K562 (cell line): Measurements from ENCODE around the gene CNGA4. TPM values are rescaled to one million over a fixed set of nuclear protein-coding genes. Genes with fewer than 3 reads are reported as not detected.

ENCODE experiments used
- BRD9 ChIP-seq: fragments of 450-650 bp; IDR thresholded peaks from 2 replicates; pipeline ENCODE4 v1.6.1; 2018; ENCODE audit warnings: low read depth; ENCODE audit not compliant: partially characterized antibody
- C11orf30 ChIP-seq: fragments of 450-650 bp; IDR thresholded peaks from 2 replicates; pipeline ENCODE4 v1.6.1; 2016; ENCODE audit warnings: low read depth, mild to moderate bottlenecking
- DACH1 ChIP-seq: fragments of 450-650 bp; IDR thresholded peaks from 2 replicates; pipeline ENCODE4 v1.6.1; 2018; ENCODE audit not compliant: partially characterized antibody
- EGR1 ChIP-seq: fragments of 450-650 bp; conservative IDR thresholded peaks from 2 replicates; pipeline ENCODE4 v1.6.1; 2017; ENCODE audit warnings: mild to moderate bottlenecking
- ESRRB ChIP-seq: fragments of 250-450 bp; sonication (Bioruptor Pico); IDR thresholded peaks from 2 replicates; pipeline ENCODE4 v1.5.0; 2020; ENCODE audit warnings: mild to moderate bottlenecking, moderate library complexity, borderline replicate concordance
- FOXK2 ChIP-seq, 2 experiments: fragments of 450-650 bp; IDR thresholded peaks in 1 of 2; conservative IDR thresholded peaks in 1 of 2; 2 replicates each; pipeline ENCODE4 v1.6.1; 2016; ENCODE audit warnings: low read depth in 2 of 2, mild to moderate bottlenecking in 1 of 2
- GATA2 ChIP-seq: sonication (generic); formaldehyde crosslinking; IDR thresholded peaks from 2 replicates; pipeline ENCODE4 v1.4.0; 2020; ENCODE audit warnings: mild to moderate bottlenecking, missing genetic modification reagents
- GTF2B ChIP-seq: IDR thresholded peaks from 2 replicates; pipeline ENCODE4 v1.6.1; 2011; ENCODE audit not compliant: insufficient read length; ENCODE audit errors: extremely low read depth
- HIVEP1 ChIP-seq: fragments of 250-450 bp; sonication (Bioruptor Pico); IDR thresholded peaks from 2 replicates; pipeline ENCODE4 v1.4.0; 2020; ENCODE audit warnings: mild to moderate bottlenecking
- HNRNPLL ChIP-seq: fragments of 200-400 bp; formaldehyde crosslinking; IDR thresholded peaks from 2 replicates; pipeline ENCODE4 v1.6.1; 2017; ENCODE audit warnings: low read length, low read depth, mild to moderate bottlenecking; ENCODE audit not compliant: poor library complexity, severe bottlenecking
- MBD2 ChIP-seq: sonication (generic); IDR thresholded peaks from 2 replicates; pipeline ENCODE4 v1.6.1; 2016; ENCODE audit warnings: low read depth, borderline replicate concordance
- MEF2A ChIP-seq: IDR thresholded peaks from 2 replicates; pipeline ENCODE4 v1.6.1; 2011; ENCODE audit warnings: low read depth, mild to moderate bottlenecking, low read length, moderate library complexity; ENCODE audit not compliant: control insufficient read depth
- NCOA4 ChIP-seq: fragments of 450-650 bp; IDR thresholded peaks from 2 replicates; pipeline ENCODE4 v1.6.1; 2018; ENCODE audit warnings: mild to moderate bottlenecking; ENCODE audit not compliant: partially characterized antibody
- NFIC ChIP-seq: fragments of 450-650 bp; IDR thresholded peaks from 2 replicates; pipeline ENCODE4 v1.6.1; 2017; ENCODE audit warnings: mild to moderate bottlenecking, inconsistent platforms
- OTX1 ChIP-seq: fragments of 450-650 bp; formaldehyde crosslinking; IDR thresholded peaks from 2 replicates; pipeline ENCODE4 v1.4.0; 2022; ENCODE audit warnings: mild to moderate bottlenecking
- PBX2 ChIP-seq, 2 experiments: IDR thresholded peaks in 1 of 2; conservative IDR thresholded peaks in 1 of 2; 2 replicates each; pipeline ENCODE4 v1.6.1; 2016; ENCODE audit warnings: low read depth in 2 of 2, mild to moderate bottlenecking in 1 of 2, missing compliant biosample characterization in 1 of 2, missing genetic modification characterization in 1 of 2, moderate library complexity in 1 of 2
- ZBTB49 ChIP-seq: sonication (generic); formaldehyde crosslinking; IDR thresholded peaks from 2 replicates; pipeline ENCODE4 v1.8.0; 2022; ENCODE audit warnings: missing genetic modification reagents, mild to moderate bottlenecking, borderline replicate concordance
- ZKSCAN1 ChIP-seq: fragments of 150-350 bp; IDR thresholded peaks from 2 replicates; pipeline ENCODE4 v1.6.1; 2016; ENCODE audit warnings: low read depth, low read length
- ZNF354B ChIP-seq: fragments of 250-450 bp; sonication (Bioruptor Pico); IDR thresholded peaks from 2 replicates; pipeline ENCODE4 v1.4.0; 2020
- ZNF398 ChIP-seq: fragments of 250-450 bp; sonication (Bioruptor Pico); IDR thresholded peaks from 2 replicates; pipeline ENCODE4 v1.8.0; 2021; ENCODE audit warnings: moderate library complexity, mild to moderate bottlenecking, inconsistent platforms
- ZNF717 ChIP-seq: fragments of 250-450 bp; sonication (Bioruptor Pico); IDR thresholded peaks from 2 replicates; pipeline ENCODE4 v1.5.0; 2021
- ZNF76 ChIP-seq: fragments of 250-450 bp; sonication (Bioruptor Pico); IDR thresholded peaks from 2 replicates; pipeline ENCODE4 v1.4.0; 2020; ENCODE audit warnings: mild to moderate bottlenecking, moderate library complexity, borderline replicate concordance
- ZNF79 ChIP-seq: fragments of 250-450 bp; sonication (Bioruptor Pico); IDR thresholded peaks from 2 replicates; pipeline ENCODE4 v1.4.0; 2020; ENCODE audit warnings: low read depth, mild to moderate bottlenecking, moderate library complexity
- polyA plus RNA-seq, 8 experiments: library from polyadenylated mRNA; depleted of rRNA in 4 of 8; stranded (reverse) in 5 of 8; unstranded in 3 of 8; fragments of >200 nt; fragmentation: Nextera tagmentation in 2 of 8; fragmentation: Illumina TruSeq in 1 of 8; extraction: Ambion mirVana in 2 of 8; extraction: Trizol in 1 of 8; gene quantifications; 2 replicates each; pipeline versions ENCODE4 v1.2.1 to v1.2.3, GENCODE V29; 2011 to 2014; ENCODE audit warnings: inconsistent platforms in 1 of 8, missing spikeins in 1 of 8
- total RNA-seq, 7 experiments: library from RNA; depleted of rRNA in 6 of 7; stranded (reverse); fragments of >200 nt in 6 of 7; fragmentation: Illumina TruSeq in 2 of 7; extraction: Trizol in 2 of 7; gene quantifications; 2 replicates each; pipeline versions ENCODE4 v1.2.1 to v1.2.3, GENCODE V29; 2011 to 2021; ENCODE audit warnings: low replicate concordance in 1 of 7

The CNGA4 gene
- total and polyA plus RNA-seq, 9 of the 15 experiments (the other 6 are each of a cell fraction or from before 2014, with no cell fraction given), result 0.04 to 0.09 (median 0.06) TPM; not detected in 6

GRCh38 chr11:6269994-6270393, 31.1 kb downstream of the CNGA4 start (continued):
- TF ChIP-seq HNRNPLL (no peak), ZNF354B (CRISPR knock-in tag) (no peak), NCOA4 (no peak), C11orf30 (no peak), OTX1 (no peak), MBD2 (no peak), ESRRB (no peak), ZNF717 (no peak), ZNF398 (no peak), BRD9 (no peak), ZNF79 (CRISPR knock-in tag) (no peak), PBX2 (CRISPR knock-in tag; IDR thresholded peaks at IDR 0.05; ENCODE audit: low read depth) (no peak), PBX2 (tag; conservative IDR thresholded peaks at IDR 0.05; ENCODE audit: low read depth) (no peak), ZNF76 (no peak), FOXK2 (conservative IDR thresholded peaks at IDR 0.05 in 1 of 2, IDR thresholded peaks at IDR 0.05 in 1 of 2; ENCODE audit: low read depth in 2 of 2) (no peak), GTF2B (no peak), ZBTB49 (CRISPR knock-in tag) (no peak), HIVEP1 (CRISPR knock-in tag) (no peak), DACH1 (no peak), ZKSCAN1 (no peak), GATA2 (CRISPR knock-in tag) (no peak), NFIC (peak; percentile 32; the same call in 1 of the 2 replicates), EGR1 (peak; percentile 30; the same call in 1 of the 2 replicates), MEF2A (no peak)
